ENCODE measurements around the gene TMED1. TPM values are rescaled to one million over a fixed set of nuclear protein-coding genes. Genes with fewer than 3 reads are reported as not detected.
"Not testable (repeated sequence)": the region's sequence is repeated elsewhere in the genome, so short reads cannot be mapped to it uniquely, and the experiment has no call there.

The TMED1 gene
- total and polyA plus RNA-seq, 10 donors = 13.1 to 30.5 (median 19.3) TPM

GRCh38 chr19:10842788-10843187, 6.8 kb upstream of the TMED1 start:
- Histone ChIP-seq H3K4me1 (peaks cover 0 to 4% (median 0%) of the 10 kb centered on the region in 6 donors), H3K36me3 (no peaks in the 10 kb centered on the region), H3K27me3 (replicated peaks in 1 of 7) (no peaks in the 10 kb centered on the region), H3K27ac (no peak overlapping the region), H3K4me3 (no peak overlapping the region), H3K9me3 (peaks cover 0 to 22% (median 13%) of the 10 kb centered on the region in 8 donors)
- DNase-seq = no peak
- intact Hi-C loops (cut with DNase I; ENCODE audit: low total_unique reads) = no loop called here
- TF ChIP-seq POLR2A (IDR thresholded peaks at IDR 0.05) (no peak), POLR2AphosphoS5 (IDR thresholded peaks at IDR 0.05) (no peak), CTCF (IDR thresholded peaks at IDR 0.05 in 8 of 11, conservative IDR thresholded peaks at IDR 0.05 in 3 of 11) (no peak)
- WGBS, 5 donors = 87 to 97% (median 93%) methylated on average over 7 of the region's 7 CpGs

- Histone ChIP-seq H3K9me3 (peaks cover 0 to 12% (median 2%) of the 10 kb centered on the region in 8 donors), H3K36me3 (peaks cover 0 to 9% (median 0%) of the 10 kb centered on the region in 6 donors), H3K27me3 (replicated peaks in 1 of 7) (no peaks in the 10 kb centered on the region), H3K4me3 (no peak overlapping the region), H3K27ac (no peak overlapping the region), H3K4me1 (peaks cover 6 to 18% (median 14%) of the 10 kb centered on the region in 6 donors)
- DNase-seq = no peak
- no peak for TF ChIP-seq CTCF (IDR thresholded peaks at IDR 0.05 in 8 of 11, conservative IDR thresholded peaks at IDR 0.05 in 3 of 11)
- no peak for TF ChIP-seq POLR2AphosphoS5 (IDR thresholded peaks at IDR 0.05)
- no peak for TF ChIP-seq POLR2A (IDR thresholded peaks at IDR 0.05)
- intact Hi-C loops (cut with DNase I; ENCODE audit: low total_unique reads) = no loop called here
- WGBS, 5 donors = 78 to 87% (median 82%) methylated on average over 10 of the region's 10 CpGs
These were observed 3.4 kb upstream of the TMED1 start for GRCh38 chr19:10839114-10840050.

- DNase-seq = no peak
- no peaks in the 10 kb centered on the region for H3K27me3 ChIP-seq (replicated peaks in 1 of 7)
- no peak overlapping the region for H3K4me3 ChIP-seq
- 85 to 95% (median 90%) methylated on average over 11 of the region's 11 CpGs for WGBS, 5 donors
- H3K36me3 ChIP-seq = peaks cover 0 to 19% (median 7%) of the 10 kb centered on the region in 6 donors
- intact Hi-C loops (cut with DNase I; ENCODE audit: low total_unique reads) = no loop called here
- no peak overlapping the region for H3K27ac ChIP-seq
- H3K9me3 ChIP-seq = peaks cover 0 to 12% (median 2%) of the 10 kb centered on the region in 8 donors
- H3K4me1 ChIP-seq = peaks cover 6 to 18% (median 14%) of the 10 kb centered on the region in 6 donors
- TF ChIP-seq POLR2AphosphoS5 (IDR thresholded peaks at IDR 0.05) (no peak), CTCF (IDR thresholded peaks at IDR 0.05 in 8 of 11, conservative IDR thresholded peaks at IDR 0.05 in 3 of 11) (no peak), POLR2A (IDR thresholded peaks at IDR 0.05) (no peak)
These were observed 2.4 kb upstream of the TMED1 start for GRCh38 chr19:10838377-10838776.

GRCh38 chr19:10837649-10838048, 1.6 kb upstream of the TMED1 start:
- not testable (repeated sequence) for H3K4me3 ChIP-seq

More at GRCh38 chr19:10837649-10838048, 1.6 kb upstream of the TMED1 start:
- intact Hi-C loops (cut with DNase I; ENCODE audit: low total_unique reads); DNase-seq; H3K27ac ChIP-seq; H3K27me3 ChIP-seq (replicated peaks in 1 of 7): not testable (repeated sequence)
- peaks cover 0 to 26% (median 14%) of the 10 kb centered on the region in 6 donors for H3K36me3 ChIP-seq
- H3K4me1 ChIP-seq = peaks cover 6 to 18% (median 14%) of the 10 kb centered on the region in 6 donors
- 95 to 98% (median 96%) methylated on average over 7 of the region's 7 CpGs for WGBS, 5 donors
- peaks cover 0 to 12% (median 2%) of the 10 kb centered on the region in 8 donors for H3K9me3 ChIP-seq
